NT2/D1 (cell line): ENCODE results near the gene PEPD.

Experiments used
- SUZ12 ChIP-seq: IDR thresholded peaks from 2 replicates; pipeline ENCODE4 v1.6.1; 2011; ENCODE audit not compliant: insufficient read length, insufficient read depth; ENCODE audit errors: extremely low read depth
- YY1 ChIP-seq: IDR thresholded peaks from 2 replicates; pipeline ENCODE4 v1.6.1; 2011; ENCODE audit not compliant: insufficient read length, insufficient read depth
- ZNF274 ChIP-seq: IDR thresholded peaks from 2 replicates; pipeline ENCODE4 v1.6.1; 2011; ENCODE audit warnings: mild to moderate bottlenecking, low read depth, low read length

GRCh38 chr19:33504058-33504444, 17.5 kb downstream of the PEPD start:
- TF ChIP-seq ZNF274 (no peak), YY1 (no peak), SUZ12 (no peak)
